Stimulated activated CD4-positive, alpha-beta T cell treated with anti-CD3 and anti-CD28 coated beads, Interleukin-1b, Interleukin-23, amount 100 ng/mL, for 24 hours (primary cell): ENCODE results near the gene FAM184A.

Experiments used
- DNase-seq, 4 experiments: peaks; one replicate each; pipeline ENCODE4 v3.0.0-alpha.2; 2020; ENCODE audit warnings: low read depth in 4 of 4, low spot score in 1 of 4

FAM184A gene

DNA sequence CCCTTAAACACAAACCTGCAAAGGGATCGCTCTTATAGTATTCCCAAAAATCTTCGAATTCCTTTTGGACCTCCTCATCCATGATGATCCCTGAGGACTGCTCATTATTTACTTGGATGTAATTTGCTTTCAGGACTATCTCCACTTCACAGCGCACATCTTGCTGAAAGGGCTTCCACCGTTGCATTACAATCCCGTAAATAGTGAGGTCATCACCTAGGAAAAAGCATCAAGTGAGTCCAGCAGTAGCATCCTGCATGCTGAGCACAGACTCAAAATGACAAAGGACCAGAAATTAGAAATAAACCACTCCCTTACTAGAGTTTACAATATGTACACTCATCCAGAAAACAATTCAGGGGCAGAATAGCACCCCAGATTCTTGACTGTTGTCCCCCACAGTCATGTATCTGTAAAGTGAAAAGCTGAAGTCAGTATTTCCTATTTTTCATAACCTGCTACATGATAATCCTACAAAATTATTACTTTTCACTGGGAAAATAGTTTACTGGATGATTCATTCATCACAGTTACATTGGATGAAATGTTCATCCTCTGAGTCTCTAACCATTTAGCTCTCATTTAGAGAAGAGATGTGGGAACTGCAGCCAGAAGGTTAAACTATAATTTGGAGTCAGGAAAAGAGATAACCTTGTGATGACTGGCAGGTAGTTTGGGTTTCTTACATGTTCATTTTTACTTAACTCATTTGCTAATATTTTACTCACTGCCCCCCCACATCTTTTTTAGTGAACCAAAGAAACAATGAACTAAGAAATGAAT lies 160.7 kb downstream of the FAM184A start:
- DNase-seq: no peak

- no peak for DNase-seq
These were observed 163.9 kb downstream of the FAM184A start for GRCh38 chr6:118914598-118914997.

DNA sequence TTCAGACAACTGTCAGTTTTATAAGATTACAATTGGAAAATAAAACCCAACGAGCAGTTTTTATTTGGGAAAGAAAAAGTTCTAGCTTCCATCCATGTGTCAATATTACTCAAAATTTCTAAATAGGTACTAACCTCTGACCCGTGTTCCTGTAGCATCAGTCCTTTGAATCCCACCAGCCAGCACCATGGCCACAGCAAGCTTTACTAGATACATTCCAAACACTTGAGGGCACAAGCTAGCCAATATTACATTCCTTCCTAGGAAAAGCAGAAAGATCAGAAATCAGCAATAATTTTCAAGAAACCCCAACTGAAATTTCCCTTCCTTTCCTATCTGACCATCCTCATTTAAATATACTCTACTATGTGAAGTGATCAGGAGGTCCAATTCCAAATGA lies 165.3 kb downstream of the FAM184A start:
- DNase-seq: no peak

DNA sequence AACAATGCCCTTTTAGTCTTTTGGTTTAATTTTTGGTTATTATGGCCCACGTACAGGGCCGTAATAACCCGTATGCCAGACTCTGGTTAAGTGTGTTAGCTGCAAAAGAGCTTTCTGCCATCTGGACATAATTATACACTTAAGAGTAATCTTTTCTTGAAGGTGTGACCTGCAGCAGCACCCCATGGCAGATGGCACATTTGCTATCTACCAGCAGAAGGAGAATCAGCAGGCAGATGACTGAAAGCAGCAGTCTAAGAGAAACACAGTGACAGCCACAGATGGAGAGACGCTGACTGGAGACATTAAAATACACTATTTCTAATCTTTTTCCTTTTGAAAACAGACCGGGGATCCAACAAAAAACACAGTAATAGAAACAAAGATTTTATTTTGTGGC lies 165.8 kb downstream of the FAM184A start:
- DNase-seq: no peak
